ENCODE data around the gene DLST. TPM values are rescaled to one million over a fixed set of nuclear protein-coding genes. Genes with fewer than 3 reads are reported as not detected.

DLST gene
- total RNA-seq, 1 donor from 2014 or later, result 74.4 TPM

GRCh38 chr14:74890262-74890661 is 8.5 kb downstream of the DLST start:
- Mint-ChIP-seq H3K36me3 (peaks cover 27% of the 10 kb centered on the region), H3K4me3 (no peak overlapping the region), H3K27me3 (ENCODE audit: low read depth) (no peaks in the 10 kb centered on the region), H3K27ac (no peak overlapping the region), H3K4me1 (peaks cover 10% of the 10 kb centered on the region), H3K9me3 (no peaks in the 10 kb centered on the region)
- TF ChIP-seq, protein P1, sequence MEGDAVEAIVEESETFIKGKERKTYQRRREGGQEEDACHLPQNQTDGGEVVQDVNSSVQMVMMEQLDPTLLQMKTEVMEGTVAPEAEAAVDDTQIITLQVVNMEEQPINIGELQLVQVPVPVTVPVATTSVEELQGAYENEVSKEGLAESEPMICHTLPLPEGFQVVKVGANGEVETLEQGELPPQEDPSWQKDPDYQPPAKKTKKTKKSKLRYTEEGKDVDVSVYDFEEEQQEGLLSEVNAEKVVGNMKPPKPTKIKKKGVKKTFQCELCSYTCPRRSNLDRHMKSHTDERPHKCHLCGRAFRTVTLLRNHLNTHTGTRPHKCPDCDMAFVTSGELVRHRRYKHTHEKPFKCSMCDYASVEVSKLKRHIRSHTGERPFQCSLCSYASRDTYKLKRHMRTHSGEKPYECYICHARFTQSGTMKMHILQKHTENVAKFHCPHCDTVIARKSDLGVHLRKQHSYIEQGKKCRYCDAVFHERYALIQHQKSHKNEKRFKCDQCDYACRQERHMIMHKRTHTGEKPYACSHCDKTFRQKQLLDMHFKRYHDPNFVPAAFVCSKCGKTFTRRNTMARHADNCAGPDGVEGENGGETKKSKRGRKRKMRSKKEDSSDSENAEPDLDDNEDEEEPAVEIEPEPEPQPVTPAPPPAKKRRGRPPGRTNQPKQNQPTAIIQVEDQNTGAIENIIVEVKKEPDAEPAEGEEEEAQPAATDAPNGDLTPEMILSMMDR (IDR thresholded peaks at IDR 0.05; ENCODE audit: unreplicated experiment), result no peak
- no peak for DNase-seq (ENCODE audit: low spot score in 2 of 2, unreplicated experiment in 2 of 2)

GRCh38 chr14:74891870-74892269 is 10.2 kb downstream of the DLST start:
- Mint-ChIP-seq H3K9me3 (no peaks in the 10 kb centered on the region), H3K4me3 (no peak overlapping the region)
- DNase-seq (ENCODE audit: low spot score in 2 of 2, unreplicated experiment in 2 of 2), result no peak

GRCh38 chr14:74892745-74893144 is 11.0 kb downstream of the DLST start:
- Mint-ChIP-seq H3K4me1 (peaks cover 8% of the 10 kb centered on the region), H3K27me3 (ENCODE audit: low read depth) (no peaks in the 10 kb centered on the region), H3K9me3 (no peaks in the 10 kb centered on the region), H3K27ac (no peak overlapping the region), H3K4me3 (no peak overlapping the region), H3K36me3 (peaks cover 46% of the 10 kb centered on the region)
- TF ChIP-seq, protein P1 (IDR thresholded peaks at IDR 0.05; ENCODE audit: unreplicated experiment), result no peak
- no peak for DNase-seq (ENCODE audit: low spot score in 2 of 2, unreplicated experiment in 2 of 2)

More at GRCh38 chr14:74891870-74892269, 10.2 kb downstream of the DLST start:
- peaks cover 37% of the 10 kb centered on the region for H3K36me3 Mint-ChIP-seq
- TF ChIP-seq, protein P1 (IDR thresholded peaks at IDR 0.05; ENCODE audit: unreplicated experiment), result no peak
- no peaks in the 10 kb centered on the region for H3K27me3 Mint-ChIP-seq (ENCODE audit: low read depth)
- H3K27ac Mint-ChIP-seq, result no peak overlapping the region
- peaks cover 8% of the 10 kb centered on the region for H3K4me1 Mint-ChIP-seq

DNA sequence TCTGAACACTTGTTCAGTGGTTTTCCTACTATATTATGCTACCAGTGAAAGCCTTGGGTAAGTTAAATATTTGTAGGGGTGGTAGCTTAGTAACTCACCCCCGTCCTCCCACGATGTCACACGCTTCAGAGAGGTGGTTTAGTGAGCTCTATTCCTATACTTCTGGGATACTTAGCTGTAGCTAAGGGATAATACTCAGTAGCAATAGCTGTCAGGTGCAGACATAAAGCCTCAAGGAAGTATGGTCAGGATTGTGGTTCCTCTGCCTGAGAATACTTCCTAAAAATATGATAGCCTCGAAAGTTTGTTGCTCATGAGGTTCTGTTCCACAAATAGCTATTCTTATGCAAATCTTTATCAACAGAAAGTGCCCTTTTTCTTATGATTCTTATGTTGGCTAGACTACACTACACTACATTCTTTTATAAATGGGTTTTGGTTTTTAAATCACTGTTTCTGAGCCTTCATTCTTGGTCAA is 11.9 kb downstream of the DLST start:
- H3K36me3 Mint-ChIP-seq, result peaks cover 52% of the 10 kb centered on the region

GRCh38 chr14:74896400-74896799 is 14.7 kb downstream of the DLST start:
- H3K4me3 Mint-ChIP-seq, result no peak overlapping the region
- no peak for DNase-seq (ENCODE audit: low spot score in 2 of 2, unreplicated experiment in 2 of 2)
- no peaks in the 10 kb centered on the region for H3K27me3 Mint-ChIP-seq (ENCODE audit: low read depth)
- H3K9me3 Mint-ChIP-seq, result no peaks in the 10 kb centered on the region
- H3K4me1 Mint-ChIP-seq, result no peaks in the 10 kb centered on the region
- TF ChIP-seq, protein P1 (IDR thresholded peaks at IDR 0.05; ENCODE audit: unreplicated experiment), result no peak
- H3K27ac Mint-ChIP-seq, result no peak overlapping the region
- H3K36me3 Mint-ChIP-seq, result peaks cover 62% of the 10 kb centered on the region

More for the DNA sequence above, 11.9 kb downstream of the DLST start:
- Mint-ChIP-seq H3K4me3 (no peak overlapping the region), H3K27ac (no peak overlapping the region), H3K4me1 (no peaks in the 10 kb centered on the region), H3K9me3 (no peaks in the 10 kb centered on the region), H3K27me3 (ENCODE audit: low read depth) (no peaks in the 10 kb centered on the region)
- TF ChIP-seq, protein P1 (IDR thresholded peaks at IDR 0.05; ENCODE audit: unreplicated experiment), result no peak
- no peak for DNase-seq (ENCODE audit: low spot score in 2 of 2, unreplicated experiment in 2 of 2)

GRCh38 chr14:74897642-74898041 is 15.9 kb downstream of the DLST start:
- Mint-ChIP-seq H3K4me3 (no peak overlapping the region), H3K36me3 (peaks cover 63% of the 10 kb centered on the region), H3K27me3 (ENCODE audit: low read depth) (no peaks in the 10 kb centered on the region)

More at GRCh38 chr14:74897642-74898041, 15.9 kb downstream of the DLST start:
- no peaks in the 10 kb centered on the region for H3K4me1 Mint-ChIP-seq
- DNase-seq (ENCODE audit: low spot score in 2 of 2, unreplicated experiment in 2 of 2), result no peak
- TF ChIP-seq, protein P1 (IDR thresholded peaks at IDR 0.05; ENCODE audit: unreplicated experiment), result no peak
- no peak overlapping the region for H3K27ac Mint-ChIP-seq
- H3K9me3 Mint-ChIP-seq, result no peaks in the 10 kb centered on the region

All from mesothelial cell of epicardium (in vitro differentiated cells).